A549 treated with AZD9567 at 1 μM for 4 hours (cell line): ENCODE results near the gene GLS2. TPM values are rescaled to one million over a fixed set of nuclear protein-coding genes. Genes with fewer than 3 reads are reported as not detected.

ENCODE experiments used
- total RNA-seq: library from RNA; stranded (reverse); fragments of 200-300 nt; extraction: Qiagen RNA extraction; gene quantifications from 5 replicates; pipeline ENCODE4 v1.2.3, GENCODE V29; 2022; ENCODE audit not compliant: insufficient read depth

GLS2 gene
- 0.14 to 0.33 TPM (median 0.15 TPM) in 3 of 5 replicates, not detected in the others for total RNA-seq

GRCh38 chr12:56488041-56488955, at the start of gene GLS2:
Gene GLS2, minus strand, starts transcription at chr12:56488161. Its CDS starts 43 bp downstream, at chr12:56488118.

GRCh38 chr12:56521590-56522371, 33.8 kb upstream of the GLS2 start, which contains the start of gene RBMS2:
Gene RBMS2, plus strand, starts transcription at chr12:56521820. Its CDS starts 204 bp downstream, at chr12:56522024.

GRCh38 chr12:56468216-56469006, 19.6 kb downstream of the GLS2 start, which contains the start of gene SPRYD4:
Gene SPRYD4, plus strand, starts transcription at chr12:56468578. Its CDS starts 14 bp downstream, at chr12:56468592.

GRCh38 chr12:56454557-56454956, 33.4 kb downstream of the GLS2 start, which contains the start of gene MIP:
Gene MIP, minus strand, starts transcription at chr12:56454657. Its CDS starts 44 bp downstream, at chr12:56454613.

GRCh38 chr12:56448860-56449621, 38.9 kb downstream of the GLS2 start, which contains the start of gene TIMELESS:
Gene TIMELESS, minus strand, starts transcription at chr12:56449426. Its CDS starts 15,256 bp downstream, at chr12:56434170.

Other genes with a start within 250 kb of the GLS2 start
- 35.1 to 49.3 TPM (median 47.5 TPM) in 5 replicates for gene ANKRD52, start 229.8 kb downstream of the GLS2 start, total RNA-seq
- gene COQ10A, start 221.2 kb downstream of the GLS2 start, total RNA-seq, result 12.7 to 20.1 TPM (median 19.6 TPM) in 5 replicates
- gene CS, start 187.8 kb downstream of the GLS2 start, total RNA-seq, result 137 to 190 TPM (median 152 TPM) in 5 replicates
- gene CNPY2, start 172.2 kb downstream of the GLS2 start, total RNA-seq, result 98.2 to 156 TPM (median 149 TPM) in 5 replicates
- gene PAN2, start 154.2 kb downstream of the GLS2 start, total RNA-seq, result 9.8 to 17.7 TPM (median 14.8 TPM) in 5 replicates
- 0.40 to 0.78 TPM (median 0.54 TPM) in 4 of 5 replicates, not detected in the other for gene IL23A, start 149.3 kb downstream of the GLS2 start, total RNA-seq
- 12.5 to 16.9 TPM (median 14.6 TPM) in 5 replicates for gene STAT2, start 128.1 kb downstream of the GLS2 start, total RNA-seq
- gene APOF, start 125.3 kb downstream of the GLS2 start, total RNA-seq, result not detected in 5 replicates
- gene TIMELESS, start 38.7 kb downstream of the GLS2 start, total RNA-seq, result 36.0 to 39.8 TPM (median 37.4 TPM) in 5 replicates
- 0.09 to 0.23 TPM in 2 of 5 replicates, not detected in the others for gene MIP, start 33.5 kb downstream of the GLS2 start, total RNA-seq
- 1.4 to 1.8 TPM (median 1.7 TPM) in 5 replicates for gene SPRYD4, start 19.6 kb downstream of the GLS2 start, total RNA-seq
- 8.0 to 12.1 TPM (median 8.8 TPM) in 5 replicates for gene RBMS2, start 33.7 kb upstream of the GLS2 start, total RNA-seq
- gene BAZ2A, start 142.2 kb upstream of the GLS2 start, total RNA-seq, result 25.5 to 45.1 TPM (median 40.8 TPM) in 5 replicates
- gene ATP5F1B, start 157.8 kb upstream of the GLS2 start, total RNA-seq, result 870 to 951 TPM (median 905 TPM) in 5 replicates
- gene PTGES3, start 200.1 kb upstream of the GLS2 start, total RNA-seq, result 353 to 461 TPM (median 388 TPM) in 5 replicates
- 1,464 to 1,658 TPM (median 1,495 TPM) in 5 replicates for gene NACA, start 237.1 kb upstream of the GLS2 start, total RNA-seq